Panc1 (cell line): ENCODE measurements around the gene CDH6. TPM values are rescaled to one million over a fixed set of nuclear protein-coding genes. Genes with fewer than 3 reads are reported as not detected.
A peak's percentile ranks its signal among the peaks of the same experiment; 100 is the strongest.

Experiments used
- ATAC-seq: fragments of 200-7000 bp; cut with Tn5 transposase; 2 replicates; pipeline ENCODE4 v1.9.1; 2020; ENCODE audit warnings: mild to moderate bottlenecking, moderate library complexity
- BruUV-seq: library from RNA; stranded (reverse); fragments of 400-500 nt; replicated peaks from 2 replicates; lab custom pipeline; 2021; lab: Mats Ljungman, UMichigan
- CTCF ChIA-PET: fragments of 300-600 bp; sonication (Branson Sonifier 250); formaldehyde crosslinking; loops from one replicate; lab custom pipeline; 2022; ENCODE audit warnings: antibody characterized with exemption; lab: Charles Lee
- POLR2A ChIA-PET: fragments of 300-600 bp; sonication (Branson Sonifier 250); formaldehyde crosslinking; loops from one replicate; lab custom pipeline; 2022; ENCODE audit warnings: antibody characterized with exemption; lab: Charles Lee
- DNase-seq: peaks from one replicate; pipeline ENCODE4 v3.0.0-alpha.2; 2010; ENCODE audit warnings: low read depth, low spot score
- H3K27ac ChIP-seq: 2 replicates; pipeline ENCODE4 v1.5.1; 2011; ENCODE audit warnings: mild to moderate bottlenecking, low read length, inconsistent platforms
- H3K27me3 ChIP-seq: fragments of 200-500 bp; sonication (Bioruptor generic); 2 replicates; pipeline ENCODE4 v1.6.0; 2014; ENCODE audit warnings: low read length, inconsistent platforms; ENCODE audit not compliant: control insufficient read depth, insufficient read depth
- H3K36me3 ChIP-seq: fragments of 200-500 bp; sonication (Bioruptor generic); 2 replicates; pipeline ENCODE4 v1.5.1; 2014; ENCODE audit warnings: inconsistent platforms, mild to moderate bottlenecking, low read length, moderate library complexity; ENCODE audit not compliant: control insufficient read depth, insufficient read depth
- H3K4me1 ChIP-seq: 2 replicates; pipeline ENCODE4 v1.5.1; 2011; ENCODE audit warnings: inconsistent platforms, mild to moderate bottlenecking, low read length, moderate library complexity; ENCODE audit not compliant: control insufficient read depth, insufficient read depth
- H3K4me3 ChIP-seq, 2 experiments: 2 replicates each; pipeline ENCODE4 v1.5.1; 2011 to 2012; ENCODE audit warnings: low read depth in 2 of 2, low read length in 2 of 2, mild to moderate bottlenecking in 2 of 2, inconsistent platforms in 1 of 2, moderate library complexity in 1 of 2
- H3K9me3 ChIP-seq: fragments of 200-500 bp; sonication (Bioruptor generic); 2 replicates; pipeline ENCODE4 v1.5.1; 2014; ENCODE audit warnings: low read depth, mild to moderate bottlenecking, inconsistent platforms, low read length, moderate library complexity; ENCODE audit not compliant: control insufficient read depth, insufficient read depth
- POLR2AphosphoS5 ChIP-seq: IDR thresholded peaks from 2 replicates; pipeline ENCODE4 v1.6.1; 2012; ENCODE audit warnings: mild to moderate bottlenecking, low read depth, low read length, moderate library complexity
- SIN3A ChIP-seq: IDR thresholded peaks from 2 replicates; pipeline ENCODE4 v1.6.1; 2012; ENCODE audit warnings: low read depth, mild to moderate bottlenecking, low read length, moderate library complexity, borderline replicate concordance; ENCODE audit not compliant: insufficient read depth
- TCF7L2 ChIP-seq: IDR thresholded peaks from 2 replicates; pipeline ENCODE4 v1.6.1; 2011; ENCODE audit warnings: mild to moderate bottlenecking, low read depth, low read length, inconsistent platforms
- in situ Hi-C: cut with HindIII; loops from 2 replicates; pipeline ENCODE4 v1.10.0; 2016; ENCODE audit warnings: low sequenced_read_pairs, low pct_unique_long_range_greater_than_20kb
- intact Hi-C: fragments of 100-400 bp; cut with micrococcal nuclease; formaldehyde crosslinking; loops from one replicate; pipeline ENCODE4 v1.10.0; 2022; ENCODE audit not compliant: unreplicated experiment
- total RNA-seq: library from RNA; stranded (reverse); gene quantifications from one replicate; pipeline ENCODE4 v1.2.1, GENCODE V29; 2021; ENCODE audit not compliant: unreplicated experiment
- TF ChIP-seq, protein P1 (sequence below): fragments of 450-650 bp; IDR thresholded peaks from 2 replicates; pipeline ENCODE4 v1.5.1; 2017; ENCODE audit warnings: mild to moderate bottlenecking
- TF ChIP-seq, protein P2 (sequence below), 2 experiments: IDR thresholded peaks; 2 replicates each; pipeline ENCODE4 v1.6.1; 2011 to 2012; ENCODE audit warnings: low read depth in 2 of 2, control low read depth in 1 of 2, low read length in 1 of 2, mild to moderate bottlenecking in 1 of 2, moderate library complexity in 1 of 2; ENCODE audit not compliant: insufficient read depth in 1 of 2

CDH6 gene
- total RNA-seq, 1 experiment from 2014 or later = 0.36 TPM

GRCh38 chr5:31161781-31162181 is 31.7 kb upstream of the CDH6 start:
- H3K27ac ChIP-seq = no peak overlapping the region
- no peak for ATAC-seq
- no peak overlapping the region for H3K4me3 ChIP-seq
- ChIA-PET POLR2A (no interaction called here), CTCF (no interaction called here)
- no peaks in the 10 kb centered on the region for H3K9me3 ChIP-seq
- no peak for DNase-seq
- no peaks in the 10 kb centered on the region for H3K4me1 ChIP-seq
- H3K27me3 ChIP-seq = no peaks in the 10 kb centered on the region
- intact Hi-C loops (no loop called here), in situ Hi-C loops (no loop called here)
- BruUV-seq = no TSS peak
- TF ChIP-seq TCF7L2 = no peak
- TF ChIP-seq, protein P1, sequence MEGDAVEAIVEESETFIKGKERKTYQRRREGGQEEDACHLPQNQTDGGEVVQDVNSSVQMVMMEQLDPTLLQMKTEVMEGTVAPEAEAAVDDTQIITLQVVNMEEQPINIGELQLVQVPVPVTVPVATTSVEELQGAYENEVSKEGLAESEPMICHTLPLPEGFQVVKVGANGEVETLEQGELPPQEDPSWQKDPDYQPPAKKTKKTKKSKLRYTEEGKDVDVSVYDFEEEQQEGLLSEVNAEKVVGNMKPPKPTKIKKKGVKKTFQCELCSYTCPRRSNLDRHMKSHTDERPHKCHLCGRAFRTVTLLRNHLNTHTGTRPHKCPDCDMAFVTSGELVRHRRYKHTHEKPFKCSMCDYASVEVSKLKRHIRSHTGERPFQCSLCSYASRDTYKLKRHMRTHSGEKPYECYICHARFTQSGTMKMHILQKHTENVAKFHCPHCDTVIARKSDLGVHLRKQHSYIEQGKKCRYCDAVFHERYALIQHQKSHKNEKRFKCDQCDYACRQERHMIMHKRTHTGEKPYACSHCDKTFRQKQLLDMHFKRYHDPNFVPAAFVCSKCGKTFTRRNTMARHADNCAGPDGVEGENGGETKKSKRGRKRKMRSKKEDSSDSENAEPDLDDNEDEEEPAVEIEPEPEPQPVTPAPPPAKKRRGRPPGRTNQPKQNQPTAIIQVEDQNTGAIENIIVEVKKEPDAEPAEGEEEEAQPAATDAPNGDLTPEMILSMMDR = no peak
- TF ChIP-seq, protein P2, sequence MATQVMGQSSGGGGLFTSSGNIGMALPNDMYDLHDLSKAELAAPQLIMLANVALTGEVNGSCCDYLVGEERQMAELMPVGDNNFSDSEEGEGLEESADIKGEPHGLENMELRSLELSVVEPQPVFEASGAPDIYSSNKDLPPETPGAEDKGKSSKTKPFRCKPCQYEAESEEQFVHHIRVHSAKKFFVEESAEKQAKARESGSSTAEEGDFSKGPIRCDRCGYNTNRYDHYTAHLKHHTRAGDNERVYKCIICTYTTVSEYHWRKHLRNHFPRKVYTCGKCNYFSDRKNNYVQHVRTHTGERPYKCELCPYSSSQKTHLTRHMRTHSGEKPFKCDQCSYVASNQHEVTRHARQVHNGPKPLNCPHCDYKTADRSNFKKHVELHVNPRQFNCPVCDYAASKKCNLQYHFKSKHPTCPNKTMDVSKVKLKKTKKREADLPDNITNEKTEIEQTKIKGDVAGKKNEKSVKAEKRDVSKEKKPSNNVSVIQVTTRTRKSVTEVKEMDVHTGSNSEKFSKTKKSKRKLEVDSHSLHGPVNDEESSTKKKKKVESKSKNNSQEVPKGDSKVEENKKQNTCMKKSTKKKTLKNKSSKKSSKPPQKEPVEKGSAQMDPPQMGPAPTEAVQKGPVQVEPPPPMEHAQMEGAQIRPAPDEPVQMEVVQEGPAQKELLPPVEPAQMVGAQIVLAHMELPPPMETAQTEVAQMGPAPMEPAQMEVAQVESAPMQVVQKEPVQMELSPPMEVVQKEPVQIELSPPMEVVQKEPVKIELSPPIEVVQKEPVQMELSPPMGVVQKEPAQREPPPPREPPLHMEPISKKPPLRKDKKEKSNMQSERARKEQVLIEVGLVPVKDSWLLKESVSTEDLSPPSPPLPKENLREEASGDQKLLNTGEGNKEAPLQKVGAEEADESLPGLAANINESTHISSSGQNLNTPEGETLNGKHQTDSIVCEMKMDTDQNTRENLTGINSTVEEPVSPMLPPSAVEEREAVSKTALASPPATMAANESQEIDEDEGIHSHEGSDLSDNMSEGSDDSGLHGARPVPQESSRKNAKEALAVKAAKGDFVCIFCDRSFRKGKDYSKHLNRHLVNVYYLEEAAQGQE (IDR thresholded peaks at IDR 0.05; ENCODE audit: insufficient read depth in 1 of 2, low read depth in 2 of 2, low read length in 1 of 2) = no peak
- TF ChIP-seq POLR2AphosphoS5 = no peak
- no peak for TF ChIP-seq SIN3A
- no peaks in the 10 kb centered on the region for H3K36me3 ChIP-seq

DNA sequence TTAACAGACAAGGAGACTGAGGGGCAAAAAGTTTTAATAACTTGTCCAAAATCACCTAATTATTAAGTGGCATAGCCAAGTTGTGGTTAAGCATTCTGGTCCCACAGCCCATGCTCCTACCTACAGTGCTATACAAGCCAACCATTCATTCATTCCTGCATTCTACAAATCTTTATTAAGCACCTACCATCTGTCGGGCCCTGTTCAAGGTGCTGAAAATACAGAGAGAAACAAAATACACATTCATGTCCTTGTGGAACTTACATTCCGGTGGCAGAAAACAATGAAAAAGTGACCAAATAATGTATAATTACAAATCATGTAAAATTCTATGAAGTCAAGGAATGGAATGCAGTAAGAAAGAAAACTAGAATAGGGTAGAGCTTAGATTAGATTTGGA is 27.8 kb upstream of the CDH6 start:
- Histone ChIP-seq H3K4me3 (no peak overlapping the region), H3K9me3 (no peaks in the 10 kb centered on the region), H3K27ac (no peak overlapping the region), H3K36me3 (no peaks in the 10 kb centered on the region), H3K4me1 (no peaks in the 10 kb centered on the region), H3K27me3 (no peaks in the 10 kb centered on the region)
- BruUV-seq = no TSS peak
- intact Hi-C loops = no loop called here
- CTCF ChIA-PET = no interaction called here
- in situ Hi-C loops = no loop called here
- DNase-seq (no peak), ATAC-seq (no peak)
- TF ChIP-seq, protein P1 = no peak
- TF ChIP-seq, protein P2 (IDR thresholded peaks at IDR 0.05; ENCODE audit: insufficient read depth in 1 of 2, low read depth in 2 of 2, low read length in 1 of 2) = peak in 1 of 2 experiments; percentile 45; a peak in 2 of 4 replicates
- POLR2A ChIA-PET = no interaction called here
